Left forelimb (tissue), 1 donor: ENCODE measurements around the gene ADCY2.

Source experiments
- DNase-seq: peaks from one replicate; pipeline ENCODE4 v3.0.0-alpha.2; 2018; ENCODE audit warnings: low spot score

ADCY2 gene

DNA sequence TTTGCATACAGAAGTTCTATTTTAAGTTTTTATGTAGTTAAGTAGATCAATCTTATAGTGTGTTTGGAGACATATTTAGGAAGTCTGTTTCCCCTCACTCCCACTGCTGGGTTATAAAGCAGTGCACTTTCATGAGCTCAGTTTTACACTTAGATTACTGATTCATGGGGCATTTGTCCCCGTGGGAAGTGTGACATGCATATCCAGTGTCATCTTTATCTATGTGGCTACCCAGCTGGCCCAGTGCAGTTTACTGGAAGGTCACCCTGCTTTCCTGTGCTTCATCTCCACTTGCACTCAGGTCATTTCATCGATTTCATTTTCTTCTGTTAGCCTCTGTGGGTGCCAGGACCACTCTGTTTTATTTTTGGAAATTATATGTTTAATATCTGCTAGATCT is 49.1 kb downstream of the ADCY2 start:
- no peak for DNase-seq

DNA sequence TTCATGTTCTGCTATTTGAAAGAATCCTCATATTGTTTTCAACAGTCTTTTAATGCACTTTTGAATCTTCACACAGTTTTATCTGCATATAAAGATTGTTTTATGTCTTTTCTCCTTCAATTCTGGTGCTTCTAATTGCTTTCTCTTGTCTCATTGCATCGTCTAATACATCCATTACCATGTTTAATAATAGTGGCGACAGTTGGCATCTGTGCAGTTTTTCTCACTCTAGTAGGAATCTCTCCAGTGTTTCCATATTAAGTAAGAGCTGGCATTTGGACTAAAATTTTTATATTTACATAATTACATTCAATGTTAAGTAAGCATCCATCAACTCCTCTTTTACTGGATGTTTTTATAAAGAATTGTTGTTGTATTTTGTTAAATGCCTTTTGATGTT is 49.9 kb downstream of the ADCY2 start:
- DNase-seq = no peak

GRCh38 chr5:7446913-7447312 is 51.0 kb downstream of the ADCY2 start:
- no peak for DNase-seq

- no peak for DNase-seq
These were observed 58.0 kb downstream of the ADCY2 start for GRCh38 chr5:7453947-7454346.

DNA sequence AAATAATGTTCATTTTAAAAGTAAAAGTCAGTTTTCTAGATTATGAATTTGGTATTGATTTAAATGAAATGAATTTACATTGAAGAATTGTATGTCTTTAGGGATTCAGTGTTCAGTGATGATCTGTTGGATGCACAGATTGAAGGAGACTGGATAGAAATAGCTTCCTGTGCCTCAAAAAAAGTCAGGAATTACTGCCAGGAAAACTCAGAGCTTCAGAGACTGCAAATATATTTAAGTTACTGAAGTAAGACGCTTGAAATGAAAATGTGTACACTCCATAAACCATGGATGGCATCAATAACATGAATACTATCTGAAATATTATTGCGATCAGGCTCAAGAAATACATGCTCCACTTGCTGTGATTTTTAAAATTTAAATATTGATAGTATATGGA is 60.3 kb downstream of the ADCY2 start:
- no peak for DNase-seq

GRCh38 chr5:7461371-7461770 is 65.4 kb downstream of the ADCY2 start:
- DNase-seq = no peak

DNA sequence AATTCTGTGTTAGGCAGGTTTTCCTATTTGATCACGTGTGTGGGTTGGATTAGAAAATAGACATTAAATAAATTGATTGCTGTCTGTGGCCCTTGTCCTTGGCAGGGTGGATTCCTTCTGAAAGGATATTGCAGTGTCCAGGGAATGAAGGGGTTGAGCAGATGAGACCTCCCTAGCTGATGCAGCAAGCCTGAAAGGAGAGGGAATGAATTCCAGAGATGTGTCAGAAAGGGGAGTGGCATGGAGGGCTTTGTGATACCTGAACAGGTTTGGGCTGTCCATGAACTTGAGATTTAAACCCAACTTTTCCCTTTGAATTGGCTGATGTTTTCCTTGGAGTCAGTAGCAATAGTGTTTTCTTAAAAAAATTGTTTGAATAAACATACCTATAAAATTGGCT is 66.8 kb downstream of the ADCY2 start:
- DNase-seq = no peak

- no peak for DNase-seq
These were observed 68.2 kb downstream of the ADCY2 start for GRCh38 chr5:7464182-7464581.

DNA sequence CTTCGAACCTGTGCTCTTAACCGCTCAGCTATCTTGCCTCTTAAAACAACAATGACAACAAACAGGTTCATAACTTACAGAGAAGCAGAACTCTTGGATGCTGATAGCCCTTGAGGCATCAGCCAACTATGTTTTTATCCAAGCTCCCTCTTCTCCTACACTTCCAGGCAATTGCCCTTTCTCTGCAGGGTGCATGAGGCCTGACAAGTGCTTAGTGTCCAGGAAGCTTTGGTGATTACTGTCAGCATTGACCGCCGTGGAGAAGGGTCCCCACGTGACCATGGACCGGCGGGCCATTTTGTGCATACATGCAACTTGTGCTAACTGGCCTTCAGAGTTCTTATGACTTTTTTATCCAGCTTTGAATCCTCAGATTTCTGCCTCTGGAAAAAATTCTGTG is 71.2 kb downstream of the ADCY2 start:
- no peak for DNase-seq

DNA sequence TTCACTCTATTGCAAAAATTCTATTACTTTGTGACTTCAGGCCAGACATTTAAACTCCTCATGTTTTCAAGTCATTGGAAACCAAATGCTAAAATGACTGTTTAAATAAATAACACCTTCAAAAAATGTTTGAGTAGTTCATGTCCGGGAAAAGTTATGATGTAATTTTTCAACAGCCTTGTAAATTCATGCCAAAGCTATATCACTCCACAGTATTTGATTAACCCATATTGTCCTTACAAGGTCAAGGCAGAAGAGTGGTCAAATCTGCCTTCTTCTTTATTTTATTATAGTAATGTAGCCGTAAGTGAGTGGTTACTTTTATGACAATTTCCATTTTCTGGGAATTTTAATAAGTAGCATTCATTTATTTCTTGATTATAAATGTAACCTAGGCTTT is 72.8 kb downstream of the ADCY2 start:
- DNase-seq = no peak

GRCh38 chr5:7471710-7472109 is 75.8 kb downstream of the ADCY2 start:
- no peak for DNase-seq

GRCh38 chr5:7473115-7473514 is 77.2 kb downstream of the ADCY2 start:
- DNase-seq = no peak

DNA sequence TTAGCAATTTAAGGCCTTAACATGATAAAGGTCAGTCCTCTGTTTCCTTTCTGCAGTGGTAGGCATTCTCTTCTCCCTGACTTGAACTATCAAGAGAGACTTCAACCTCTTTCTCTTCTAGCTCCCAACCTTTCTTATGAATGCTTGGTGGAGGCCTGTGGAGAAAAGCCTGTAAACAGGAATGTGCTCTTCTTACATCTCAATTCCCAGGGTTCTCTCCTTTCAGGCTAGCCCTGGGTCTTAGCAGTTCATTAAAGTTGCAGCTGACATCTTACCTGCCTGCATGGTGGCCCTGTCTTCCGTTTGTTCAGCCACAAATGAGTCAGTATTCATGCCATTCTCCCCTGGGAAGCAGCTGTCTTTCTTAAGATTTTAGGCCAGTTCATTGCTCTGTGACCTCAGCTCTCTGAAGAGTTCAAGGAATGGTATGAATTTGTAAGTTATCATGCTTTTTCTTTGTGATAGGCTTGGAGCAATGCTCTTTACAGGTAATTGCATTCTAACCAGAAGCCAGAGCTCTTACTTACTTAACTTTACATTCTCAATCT is 77.8 kb downstream of the ADCY2 start:
- no peak for DNase-seq

- no peak for DNase-seq
These were observed 79.0 kb downstream of the ADCY2 start for GRCh38 chr5:7474821-7475403.

DNA sequence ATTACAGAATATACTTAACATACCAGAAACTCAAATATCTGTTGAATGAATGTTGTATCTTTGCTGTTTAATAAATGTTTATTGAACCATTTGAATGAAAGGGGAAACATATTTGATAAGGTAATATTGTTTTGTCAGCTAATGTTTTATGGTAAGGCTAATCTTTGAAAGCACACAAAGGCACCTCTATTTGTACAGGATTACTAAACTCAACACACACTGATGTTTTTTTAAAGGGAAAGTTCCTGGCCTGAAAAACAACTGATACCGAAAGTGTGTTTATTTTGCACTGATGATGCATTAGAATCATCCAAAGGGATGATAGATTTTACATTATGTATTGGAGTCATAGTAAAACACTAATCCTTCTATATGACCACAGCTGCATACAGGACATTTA is 82.5 kb downstream of the ADCY2 start:
- no peak for DNase-seq

- DNase-seq = no peak
These were observed 92.8 kb downstream of the ADCY2 start for GRCh38 chr5:7488734-7489133.

DNA sequence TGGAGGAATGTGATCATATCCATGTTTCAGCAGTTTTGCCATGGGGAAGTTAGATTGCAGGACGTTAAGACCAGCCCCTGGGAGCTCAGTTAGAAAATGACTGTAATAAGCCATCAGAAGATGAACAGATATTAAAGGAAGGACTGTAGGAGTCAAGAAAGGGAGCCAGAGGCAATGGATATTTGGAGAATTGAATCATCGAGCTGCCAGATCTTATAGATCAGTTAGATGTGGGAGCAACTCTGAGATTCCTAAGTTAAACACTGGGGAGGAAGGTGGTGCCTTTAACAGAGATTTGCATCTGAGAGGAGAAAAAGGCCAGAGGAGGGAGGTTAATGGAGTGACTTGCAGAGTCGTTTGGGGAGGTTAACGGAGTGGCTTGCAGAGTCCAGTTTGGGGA is 96.4 kb downstream of the ADCY2 start:
- DNase-seq = no peak

GRCh38 chr5:7493081-7493480 is 97.1 kb downstream of the ADCY2 start:
- no peak for DNase-seq

GRCh38 chr5:7493622-7494021 is 97.7 kb downstream of the ADCY2 start:
- DNase-seq = no peak

GRCh38 chr5:7494481-7495130 is 98.7 kb downstream of the ADCY2 start:
- DNase-seq = no peak

- no peak for DNase-seq
These were observed 99.2 kb downstream of the ADCY2 start for GRCh38 chr5:7495131-7495517.

GRCh38 chr5:7500256-7500655 is 104.3 kb downstream of the ADCY2 start:
- DNase-seq = no peak

DNA sequence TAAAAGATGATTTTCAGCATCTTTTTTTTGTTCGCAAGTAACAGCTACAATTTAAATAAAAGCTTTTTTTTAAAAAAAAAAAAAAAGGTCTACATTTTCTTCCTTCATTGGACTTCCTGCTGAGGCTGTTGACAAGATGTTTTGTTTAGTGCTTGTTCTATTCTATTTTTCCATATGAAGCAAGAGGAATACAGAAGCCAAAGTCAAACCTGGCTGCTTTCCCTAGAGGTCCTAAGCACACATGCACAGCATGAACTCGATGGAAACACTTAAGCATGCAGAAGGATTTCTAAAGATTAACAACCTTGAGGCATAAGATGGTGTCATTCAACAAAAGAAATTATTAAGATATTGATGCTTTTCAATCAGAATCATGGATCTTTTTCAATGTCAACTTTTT is 105.1 kb downstream of the ADCY2 start:
- no peak for DNase-seq

- DNase-seq = no peak
These were observed 107.6 kb downstream of the ADCY2 start for GRCh38 chr5:7503564-7503963.
